ENCODE data around the gene IPP. TPM values are rescaled to one million over a fixed set of nuclear protein-coding genes. Genes with fewer than 3 reads are reported as not detected.

IPP gene
- polyA plus RNA-seq, 1 donor (not counting 4 experiments of a cell fraction or from before 2014, with no cell fraction given), result 10.0 TPM

GRCh38 chr1:45767035-45767434 is 16.6 kb upstream of the IPP start:
- Histone ChIP-seq H3K4me1 (ENCODE audit: control insufficient read depth, extremely low read depth, insufficient read depth, low read length) (peaks cover 6% of the 10 kb centered on the region), H3K9me1 (ENCODE audit: control insufficient read depth, extremely low read depth, insufficient read depth, low read length) (no peaks in the 10 kb centered on the region), H2AFZ (ENCODE audit: control insufficient read depth, low read length) (no peak overlapping the region), H3K79me2 (ENCODE audit: control insufficient read depth, insufficient read depth, low read length) (no peaks in the 10 kb centered on the region), H3K9me3 (ENCODE audit: control insufficient read depth, low read depth, low read length) (no peaks in the 10 kb centered on the region), H3K4me3 (ENCODE audit: control insufficient read depth in 2 of 3, extremely low read depth in 1 of 3, insufficient read depth in 2 of 3, low read depth in 1 of 3, low read length in 3 of 3) (no peak overlapping the region), H4K20me1 (ENCODE audit: control insufficient read depth, extremely low read depth, insufficient read depth, low read length) (no peaks in the 10 kb centered on the region), H3K4me2 (ENCODE audit: control insufficient read depth, extremely low read depth, insufficient read depth, low read depth, low read length) (no peak overlapping the region), H3K27ac (ENCODE audit: control insufficient read depth, insufficient read depth, low read length) (no peak overlapping the region), H3K27me3 (ENCODE audit: control insufficient read depth, extremely low read depth, insufficient read depth, low read length) (no peaks in the 10 kb centered on the region), H3K9ac (ENCODE audit: control insufficient read depth, extremely low read depth, insufficient read depth, low read length) (no peak overlapping the region), H3K36me3 (ENCODE audit: control insufficient read depth in 2 of 2, extremely low read depth in 1 of 2, insufficient read depth in 2 of 2, low read length in 2 of 2) (no peaks in the 10 kb centered on the region)
- no peak for FAIRE-seq
- no peak for DNase-seq (ENCODE audit: low read depth, low spot score)
- dilution Hi-C loops (cut with MboI; ENCODE audit: extremely low pct_ligation_motif_present, low sequenced_read_pairs), result no loop called here
- TF ChIP-seq CTCF (optimal IDR thresholded peaks at IDR 0.05 in 1 of 3, IDR thresholded peaks at IDR 0.05 in 1 of 3, conservative IDR thresholded peaks at IDR 0.05 in 1 of 3; ENCODE audit: extremely low read depth in 1 of 3, insufficient read depth in 2 of 3, low read length in 3 of 3) (no peak), EZH2 (IDR thresholded peaks at IDR 0.05; ENCODE audit: low read length) (no peak)

- Histone ChIP-seq H3K4me1 (ENCODE audit: control insufficient read depth, extremely low read depth, insufficient read depth, low read length) (peaks cover 6% of the 10 kb centered on the region), H3K4me3 (ENCODE audit: control insufficient read depth in 2 of 3, extremely low read depth in 1 of 3, insufficient read depth in 2 of 3, low read depth in 1 of 3, low read length in 3 of 3) (no peak overlapping the region), H3K27ac (ENCODE audit: control insufficient read depth, insufficient read depth, low read length) (no peak overlapping the region), H3K79me2 (ENCODE audit: control insufficient read depth, insufficient read depth, low read length) (no peaks in the 10 kb centered on the region), H3K27me3 (ENCODE audit: control insufficient read depth, extremely low read depth, insufficient read depth, low read length) (no peaks in the 10 kb centered on the region), H4K20me1 (ENCODE audit: control insufficient read depth, extremely low read depth, insufficient read depth, low read length) (no peaks in the 10 kb centered on the region), H2AFZ (ENCODE audit: control insufficient read depth, low read length) (no peak overlapping the region), H3K9ac (ENCODE audit: control insufficient read depth, extremely low read depth, insufficient read depth, low read length) (no peak overlapping the region), H3K9me3 (ENCODE audit: control insufficient read depth, low read depth, low read length) (no peaks in the 10 kb centered on the region), H3K4me2 (ENCODE audit: control insufficient read depth, extremely low read depth, insufficient read depth, low read depth, low read length) (no peak overlapping the region), H3K36me3 (ENCODE audit: control insufficient read depth in 2 of 2, extremely low read depth in 1 of 2, insufficient read depth in 2 of 2, low read length in 2 of 2) (no peaks in the 10 kb centered on the region), H3K9me1 (ENCODE audit: control insufficient read depth, extremely low read depth, insufficient read depth, low read length) (no peaks in the 10 kb centered on the region)
- DNase-seq (ENCODE audit: low read depth, low spot score), result no peak
- dilution Hi-C loops (cut with MboI; ENCODE audit: extremely low pct_ligation_motif_present, low sequenced_read_pairs), result no loop called here
- TF ChIP-seq EZH2 (IDR thresholded peaks at IDR 0.05; ENCODE audit: low read length) (no peak), CTCF (optimal IDR thresholded peaks at IDR 0.05 in 1 of 3, IDR thresholded peaks at IDR 0.05 in 1 of 3, conservative IDR thresholded peaks at IDR 0.05 in 1 of 3; ENCODE audit: extremely low read depth in 1 of 3, insufficient read depth in 2 of 3, low read length in 3 of 3) (no peak)
- no peak for FAIRE-seq
Observed at GRCh38 chr1:45765999-45766792, 15.7 kb upstream of the IPP start.
